ENCODE results near the gene PTH1R.

DNA sequence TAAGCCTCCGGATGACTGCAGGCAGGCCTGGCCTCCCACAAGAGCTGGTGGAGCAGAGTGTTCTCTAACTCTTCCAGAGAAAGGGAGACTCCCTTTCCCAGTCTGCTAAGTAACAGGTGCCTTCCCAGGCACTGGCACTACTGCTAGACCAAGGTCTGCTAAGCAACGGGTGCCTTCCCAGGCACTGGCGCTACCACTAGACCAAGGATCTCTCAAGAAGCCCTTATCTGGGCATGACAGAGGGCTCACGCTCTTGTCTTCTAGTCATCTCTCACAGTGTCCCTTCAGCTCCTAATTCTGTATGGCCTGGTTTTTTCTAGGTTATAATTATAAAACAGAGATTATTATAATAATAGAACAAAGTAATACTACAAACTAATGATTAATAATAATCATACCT lies 42.0 kb upstream of the PTH1R start:
- TF ChIP-seq, protein P1, sequence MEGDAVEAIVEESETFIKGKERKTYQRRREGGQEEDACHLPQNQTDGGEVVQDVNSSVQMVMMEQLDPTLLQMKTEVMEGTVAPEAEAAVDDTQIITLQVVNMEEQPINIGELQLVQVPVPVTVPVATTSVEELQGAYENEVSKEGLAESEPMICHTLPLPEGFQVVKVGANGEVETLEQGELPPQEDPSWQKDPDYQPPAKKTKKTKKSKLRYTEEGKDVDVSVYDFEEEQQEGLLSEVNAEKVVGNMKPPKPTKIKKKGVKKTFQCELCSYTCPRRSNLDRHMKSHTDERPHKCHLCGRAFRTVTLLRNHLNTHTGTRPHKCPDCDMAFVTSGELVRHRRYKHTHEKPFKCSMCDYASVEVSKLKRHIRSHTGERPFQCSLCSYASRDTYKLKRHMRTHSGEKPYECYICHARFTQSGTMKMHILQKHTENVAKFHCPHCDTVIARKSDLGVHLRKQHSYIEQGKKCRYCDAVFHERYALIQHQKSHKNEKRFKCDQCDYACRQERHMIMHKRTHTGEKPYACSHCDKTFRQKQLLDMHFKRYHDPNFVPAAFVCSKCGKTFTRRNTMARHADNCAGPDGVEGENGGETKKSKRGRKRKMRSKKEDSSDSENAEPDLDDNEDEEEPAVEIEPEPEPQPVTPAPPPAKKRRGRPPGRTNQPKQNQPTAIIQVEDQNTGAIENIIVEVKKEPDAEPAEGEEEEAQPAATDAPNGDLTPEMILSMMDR (IDR thresholded peaks at IDR 0.05 in 2 of 3, conservative IDR thresholded peaks at IDR 0.05 in 1 of 3; ENCODE audit: borderline replicate concordance in 1 of 3, insufficient read depth in 1 of 3, low read depth in 2 of 3, low read length in 2 of 3) = no peak
- TF ChIP-seq POLR2A (IDR thresholded peaks at IDR 0.05; ENCODE audit: borderline replicate concordance, extremely low read depth, insufficient read depth, insufficient read length) (no peak), POLR2AphosphoS5 (IDR thresholded peaks at IDR 0.05; ENCODE audit: low read depth, low read length) (no peak), CEBPB (IDR thresholded peaks at IDR 0.05; ENCODE audit: low read depth) (no peak), EZH2 (IDR thresholded peaks at IDR 0.05) (no peak), ZFX (IDR thresholded peaks at IDR 0.05) (no peak), CBX3 (IDR thresholded peaks at IDR 0.05; ENCODE audit: low read depth) (no peak), EGR1 (IDR thresholded peaks at IDR 0.05; ENCODE audit: low read depth) (no peak), EZH2phosphoT487 (IDR thresholded peaks at IDR 0.05; ENCODE audit: borderline replicate concordance) (no peak), ZNF274 (IDR thresholded peaks at IDR 0.05; ENCODE audit: low read depth, low read length) (no peak), JUND (IDR thresholded peaks at IDR 0.05) (no peak), RAD21 (IDR thresholded peaks at IDR 0.05; ENCODE audit: low read depth) (no peak)
- TF ChIP-seq, protein P2, sequence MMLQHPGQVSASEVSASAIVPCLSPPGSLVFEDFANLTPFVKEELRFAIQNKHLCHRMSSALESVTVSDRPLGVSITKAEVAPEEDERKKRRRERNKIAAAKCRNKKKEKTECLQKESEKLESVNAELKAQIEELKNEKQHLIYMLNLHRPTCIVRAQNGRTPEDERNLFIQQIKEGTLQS (IDR thresholded peaks at IDR 0.05) = no peak
- TF ChIP-seq, protein P3, sequence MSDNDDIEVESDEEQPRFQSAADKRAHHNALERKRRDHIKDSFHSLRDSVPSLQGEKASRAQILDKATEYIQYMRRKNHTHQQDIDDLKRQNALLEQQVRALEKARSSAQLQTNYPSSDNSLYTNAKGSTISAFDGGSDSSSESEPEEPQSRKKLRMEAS (IDR thresholded peaks at IDR 0.05) = no peak

Measured in HCT116 (cell line).